Hepatocyte (in vitro differentiated cells): ENCODE data around the gene PPP2R1B. TPM values are rescaled to one million over a fixed set of nuclear protein-coding genes. Genes with fewer than 3 reads are reported as not detected.

ENCODE experiments used
- DNase-seq: peaks from one replicate; pipeline ENCODE4 v3.0.0-alpha.2; 2016; ENCODE audit warnings: low spot score
- H2AFZ ChIP-seq: fragments of 200-600 bp; sonication (generic); 2 replicates; pipeline ENCODE4 v1.6.0; 2016; ENCODE audit warnings: antibody characterized with exemption, mild to moderate bottlenecking
- H3K27ac ChIP-seq: fragments of 200-600 bp; sonication (generic); 2 replicates; pipeline ENCODE4 v1.5.1; 2016; ENCODE audit warnings: mild to moderate bottlenecking
- H3K27me3 ChIP-seq: fragments of 200-600 bp; sonication (generic); 2 replicates; pipeline ENCODE4 v1.6.1; 2016
- H3K36me3 ChIP-seq: fragments of 200-600 bp; sonication (generic); replicated peaks from 2 replicates; pipeline ENCODE4 v1.5.1; 2016; ENCODE audit warnings: low read depth; ENCODE audit not compliant: insufficient read depth
- H3K4me1 ChIP-seq: fragments of 200-600 bp; sonication (generic); 2 replicates; pipeline ENCODE4 v1.5.1; 2016; ENCODE audit warnings: mild to moderate bottlenecking, moderate library complexity; ENCODE audit not compliant: insufficient read depth
- H3K4me2 ChIP-seq: fragments of 200-600 bp; sonication (generic); 2 replicates; pipeline ENCODE4 v1.6.0; 2016
- H3K4me3 ChIP-seq: fragments of 200-600 bp; sonication (generic); 2 replicates; pipeline ENCODE4 v1.5.1; 2016; ENCODE audit warnings: mild to moderate bottlenecking
- H3K79me2 ChIP-seq: fragments of 200-600 bp; sonication (generic); 2 replicates; pipeline ENCODE4 v1.6.0; 2017; ENCODE audit warnings: mild to moderate bottlenecking
- H3K9me2 ChIP-seq: fragments of 200-600 bp; sonication (generic); replicated peaks from 2 replicates; pipeline ENCODE4 v1.6.0; 2017; ENCODE audit warnings: mild to moderate bottlenecking; ENCODE audit not compliant: insufficient read depth
- H3K9me3 ChIP-seq: fragments of 200-600 bp; sonication (generic); 2 replicates; pipeline ENCODE4 v1.5.1; 2016; ENCODE audit warnings: low read depth, mild to moderate bottlenecking
- H4K20me1 ChIP-seq: fragments of 200-600 bp; sonication (generic); 2 replicates; pipeline ENCODE4 v1.6.0; 2016; ENCODE audit warnings: mild to moderate bottlenecking; ENCODE audit not compliant: insufficient read depth, poor library complexity, severe bottlenecking
- CTCF ChIP-seq: fragments of 200-600 bp; sonication (generic); IDR thresholded peaks from 2 replicates; pipeline ENCODE4 v1.5.1; 2016; ENCODE audit warnings: antibody characterized with exemption, mild to moderate bottlenecking; ENCODE audit not compliant: poor library complexity
- EZH2 ChIP-seq: fragments of 200-600 bp; sonication (generic); IDR thresholded peaks from 2 replicates; pipeline ENCODE4 v1.6.1; 2016; ENCODE audit warnings: antibody characterized with exemption, mild to moderate bottlenecking, borderline replicate concordance
- EZH2phosphoT487 ChIP-seq: fragments of 200-600 bp; sonication (generic); IDR thresholded peaks from one replicate; pipeline ENCODE4 v1.6.1; 2018; ENCODE audit warnings: antibody characterized with exemption, mild to moderate bottlenecking, low read depth, moderate library complexity; ENCODE audit not compliant: unreplicated experiment, severe bottlenecking
- WGBS: methylation state at CpG from one replicate; pipeline ENCODE4 v1.1.6; 2016; ENCODE audit warnings: low lambda C conversion rate; ENCODE audit errors: missing lambda C conversion rate; 5-methylcytosine and 5-hydroxymethylcytosine counted together
- polyA plus RNA-seq: library from polyadenylated mRNA; unstranded; fragments of >200 nt; fragmentation: Nextera tagmentation; extraction: Ambion mirVana; gene quantifications from 2 replicates; pipeline ENCODE4 v1.2.1, GENCODE V29; 2016
- total RNA-seq: library from RNA; depleted of rRNA; stranded (reverse); fragments of >200 nt; gene quantifications from 2 replicates; pipeline ENCODE4 v1.2.3, GENCODE V29; 2014

PPP2R1B gene
- total and polyA plus RNA-seq, 2 experiments from 2014 or later, result 25.3 to 41.0 TPM

DNA sequence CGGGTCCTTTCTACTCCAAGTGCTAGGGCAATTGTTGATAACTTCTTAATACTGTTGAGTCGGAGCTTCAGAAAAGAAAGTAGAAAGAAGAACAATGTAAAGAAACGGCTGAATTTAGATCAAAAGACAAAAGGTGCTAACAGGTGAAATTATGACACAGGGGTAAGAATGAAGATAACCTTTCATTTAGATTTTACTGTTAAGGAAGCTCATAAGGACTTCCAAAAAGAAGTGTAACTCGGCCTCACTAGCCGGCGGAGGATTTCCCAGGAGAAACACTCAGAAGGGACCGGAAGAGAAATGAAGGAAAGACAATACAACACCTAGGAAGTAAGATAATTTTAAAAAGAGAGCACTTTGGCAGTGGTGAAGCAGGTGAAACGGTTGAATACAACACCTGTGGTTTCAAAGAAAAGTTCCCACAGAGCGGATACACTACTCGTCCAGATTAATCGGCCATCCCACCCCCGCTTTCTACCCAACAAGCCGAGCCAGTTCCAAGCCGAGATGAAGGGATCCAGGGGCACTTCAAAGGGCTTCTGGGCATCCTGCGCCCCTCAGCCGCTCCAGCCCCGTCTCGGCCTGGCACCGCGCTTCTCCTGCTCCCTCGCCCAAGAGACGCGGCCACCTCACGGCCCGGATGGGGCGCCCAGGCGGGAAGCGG lies 737 bp downstream of the PPP2R1B start:
- TF ChIP-seq CTCF (no peak), EZH2phosphoT487 (no peak), EZH2 (no peak)
- peak overlapping the region; percentile 86 for H3K4me2 ChIP-seq
- peak overlapping the region; percentile 96 for H3K27ac ChIP-seq
- DNase-seq, result no peak
- H4K20me1 ChIP-seq, result no peaks in the 10 kb centered on the region
- no peaks in the 10 kb centered on the region for H3K27me3 ChIP-seq
- H3K9me2 ChIP-seq, result no peaks in the 10 kb centered on the region
- peaks cover 51% of the 10 kb centered on the region for H3K79me2 ChIP-seq
- peaks cover 18% of the 10 kb centered on the region for H3K4me1 ChIP-seq
- no peaks in the 10 kb centered on the region for H3K36me3 ChIP-seq
- H3K4me3 ChIP-seq, result peak overlapping the region; percentile 88
- no peaks in the 10 kb centered on the region for H3K9me3 ChIP-seq
- H2AFZ ChIP-seq, result peak overlapping the region; percentile 96
- WGBS, result 2% methylated on average over 28 of the region's 28 CpGs

DNA sequence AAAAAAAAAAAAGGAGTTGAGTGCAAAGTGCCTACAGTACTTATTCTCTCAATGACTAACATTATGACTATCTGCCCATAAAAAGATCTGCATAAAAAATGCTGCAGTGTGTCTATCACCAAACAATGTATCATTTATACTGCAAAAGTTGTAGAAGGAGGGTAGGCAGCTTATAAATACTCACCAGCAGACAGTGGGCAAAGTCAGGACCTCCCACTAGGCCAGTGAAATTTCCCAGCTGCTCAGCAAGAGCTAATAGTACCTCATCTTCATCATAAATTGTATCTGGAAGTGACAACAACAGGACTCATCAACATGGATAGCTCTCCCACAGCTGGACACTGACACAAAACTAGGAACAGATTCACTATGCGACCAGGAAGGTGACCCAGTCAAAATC lies 1.6 kb downstream of the PPP2R1B start:
- no peaks in the 10 kb centered on the region for H3K36me3 ChIP-seq
- H3K27ac ChIP-seq, result peak overlapping the region; percentile 96
- no peaks in the 10 kb centered on the region for H3K9me2 ChIP-seq
- 75% methylated on average over 1 of the region's 1 CpG for WGBS
- peaks cover 18% of the 10 kb centered on the region for H3K4me1 ChIP-seq
- DNase-seq, result no peak
- H3K4me3 ChIP-seq, result peak overlapping the region; percentile 88
- H3K79me2 ChIP-seq, result peaks cover 51% of the 10 kb centered on the region
- no peaks in the 10 kb centered on the region for H3K9me3 ChIP-seq
- no peaks in the 10 kb centered on the region for H4K20me1 ChIP-seq
- H3K4me2 ChIP-seq, result peak overlapping the region; percentile 86
- no peak overlapping the region for H2AFZ ChIP-seq
- TF ChIP-seq CTCF, result no peak
- TF ChIP-seq EZH2phosphoT487, result no peak
- no peak for TF ChIP-seq EZH2
- no peaks in the 10 kb centered on the region for H3K27me3 ChIP-seq

DNA sequence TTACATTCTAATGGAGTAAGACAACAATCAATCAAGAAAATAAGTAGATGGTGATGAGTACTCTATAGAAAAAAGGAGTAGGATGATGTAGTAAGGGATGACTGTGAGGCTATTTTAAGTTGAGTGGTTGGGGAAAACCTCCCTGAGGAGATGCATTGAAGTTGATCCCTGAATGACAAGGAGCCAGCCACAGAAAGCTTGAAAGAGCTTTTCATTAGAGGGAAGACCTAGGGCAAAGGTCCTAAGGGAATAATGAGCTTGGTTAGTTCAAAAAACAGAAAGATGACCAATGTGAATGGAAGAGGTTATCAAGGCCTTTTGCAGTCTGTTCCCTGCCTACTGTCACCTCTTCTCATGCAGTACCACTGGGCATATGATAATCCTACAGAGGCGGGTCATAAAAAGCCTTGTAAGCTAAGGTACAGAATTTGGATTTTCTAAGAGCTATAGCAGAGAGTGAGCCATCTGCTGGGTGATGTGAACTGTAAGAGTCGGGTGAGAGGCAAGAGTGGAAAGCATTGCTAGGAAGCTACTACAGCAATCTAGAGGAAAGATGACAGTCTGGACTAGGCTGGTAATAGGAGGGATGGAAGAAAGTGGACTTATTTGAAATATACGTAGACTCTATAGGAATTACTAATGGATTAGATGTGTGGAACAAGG lies 3.1 kb downstream of the PPP2R1B start:
- H3K9me3 ChIP-seq, result no peaks in the 10 kb centered on the region
- no peak overlapping the region for H3K27ac ChIP-seq
- H3K27me3 ChIP-seq, result no peaks in the 10 kb centered on the region
- no peaks in the 10 kb centered on the region for H4K20me1 ChIP-seq
- H3K9me2 ChIP-seq, result no peaks in the 10 kb centered on the region
- no peak for DNase-seq
- no peak overlapping the region for H3K4me3 ChIP-seq
- H2AFZ ChIP-seq, result no peak overlapping the region
- no peak for TF ChIP-seq EZH2phosphoT487
- no peak for TF ChIP-seq EZH2
- TF ChIP-seq CTCF, result no peak
- peaks cover 57% of the 10 kb centered on the region for H3K79me2 ChIP-seq
- no peaks in the 10 kb centered on the region for H3K36me3 ChIP-seq
- peaks cover 27% of the 10 kb centered on the region for H3K4me1 ChIP-seq
- WGBS, result 88% methylated on average over 3 of the region's 3 CpGs
- H3K4me2 ChIP-seq, result peak overlapping the region; percentile 86
